GM06990 (cell line): ENCODE results near the gene GLIS2.

Experiments used
- DNase-seq: peaks from one replicate; pipeline ENCODE4 v3.0.0-alpha.2; 2011; ENCODE audit not compliant: insufficient read length; ENCODE audit errors: extremely low read depth
- H3K27me3 ChIP-seq: replicated peaks from 2 replicates; pipeline ENCODE4 v1.6.0; 2011; ENCODE audit warnings: low read length; ENCODE audit not compliant: control insufficient read depth, insufficient read depth
- H3K36me3 ChIP-seq: 2 replicates; pipeline ENCODE4 v1.5.1; 2011; ENCODE audit warnings: low read length; ENCODE audit not compliant: control insufficient read depth, insufficient read depth
- H3K4me3 ChIP-seq: replicated peaks from 2 replicates; pipeline ENCODE4 v1.5.1; 2011; ENCODE audit warnings: low read depth, mild to moderate bottlenecking, control low read depth, low read length
- TF ChIP-seq, protein P1 (sequence below): IDR thresholded peaks from 2 replicates; pipeline ENCODE4 v1.5.1; 2011; ENCODE audit warnings: low read length, control low read depth, mild to moderate bottlenecking, inconsistent platforms; ENCODE audit not compliant: insufficient read depth, poor library complexity, severe bottlenecking

The GLIS2 gene

DNA sequence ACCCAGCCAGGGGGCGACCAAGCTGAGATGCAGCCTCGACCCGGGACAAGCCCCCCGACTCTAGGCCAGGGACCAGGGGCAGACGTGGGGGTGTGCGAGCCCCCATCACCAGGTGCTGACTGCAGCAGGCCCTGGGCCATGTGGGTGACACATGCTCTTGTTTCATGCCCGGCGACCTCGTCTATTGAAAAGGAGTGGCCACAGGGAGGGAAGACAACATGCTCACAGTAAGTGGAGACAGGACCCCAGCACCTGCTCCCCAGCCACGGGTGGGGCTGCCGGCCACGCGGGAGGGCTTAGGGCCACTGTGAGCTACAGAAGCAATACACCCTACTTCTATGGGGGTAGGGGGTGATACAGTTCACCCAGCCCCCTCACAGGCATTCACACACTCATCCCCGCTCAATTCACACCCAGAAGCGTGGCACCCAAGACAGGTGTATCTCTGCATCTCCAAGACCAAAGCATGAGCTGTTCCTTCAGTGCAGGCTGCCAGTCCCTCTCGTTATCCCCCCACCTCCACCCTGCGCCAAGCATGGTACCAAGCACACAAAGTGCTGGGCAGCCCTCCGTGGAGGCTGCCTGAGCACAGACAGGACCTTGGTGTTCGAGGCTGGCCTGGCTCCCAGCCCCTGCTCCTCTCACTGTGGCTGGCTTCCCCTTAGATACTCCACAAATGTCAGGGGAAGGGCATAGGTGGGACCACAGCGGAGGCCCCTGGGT, 69.4 kb downstream of the GLIS2 start:
- H3K4me3 ChIP-seq: no peak overlapping the region
- TF ChIP-seq, protein P1, sequence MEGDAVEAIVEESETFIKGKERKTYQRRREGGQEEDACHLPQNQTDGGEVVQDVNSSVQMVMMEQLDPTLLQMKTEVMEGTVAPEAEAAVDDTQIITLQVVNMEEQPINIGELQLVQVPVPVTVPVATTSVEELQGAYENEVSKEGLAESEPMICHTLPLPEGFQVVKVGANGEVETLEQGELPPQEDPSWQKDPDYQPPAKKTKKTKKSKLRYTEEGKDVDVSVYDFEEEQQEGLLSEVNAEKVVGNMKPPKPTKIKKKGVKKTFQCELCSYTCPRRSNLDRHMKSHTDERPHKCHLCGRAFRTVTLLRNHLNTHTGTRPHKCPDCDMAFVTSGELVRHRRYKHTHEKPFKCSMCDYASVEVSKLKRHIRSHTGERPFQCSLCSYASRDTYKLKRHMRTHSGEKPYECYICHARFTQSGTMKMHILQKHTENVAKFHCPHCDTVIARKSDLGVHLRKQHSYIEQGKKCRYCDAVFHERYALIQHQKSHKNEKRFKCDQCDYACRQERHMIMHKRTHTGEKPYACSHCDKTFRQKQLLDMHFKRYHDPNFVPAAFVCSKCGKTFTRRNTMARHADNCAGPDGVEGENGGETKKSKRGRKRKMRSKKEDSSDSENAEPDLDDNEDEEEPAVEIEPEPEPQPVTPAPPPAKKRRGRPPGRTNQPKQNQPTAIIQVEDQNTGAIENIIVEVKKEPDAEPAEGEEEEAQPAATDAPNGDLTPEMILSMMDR: no peak
- H3K27me3 ChIP-seq: no peaks in the 10 kb centered on the region
- DNase-seq: no peak
- peaks cover 47% of the 10 kb centered on the region for H3K36me3 ChIP-seq

DNA sequence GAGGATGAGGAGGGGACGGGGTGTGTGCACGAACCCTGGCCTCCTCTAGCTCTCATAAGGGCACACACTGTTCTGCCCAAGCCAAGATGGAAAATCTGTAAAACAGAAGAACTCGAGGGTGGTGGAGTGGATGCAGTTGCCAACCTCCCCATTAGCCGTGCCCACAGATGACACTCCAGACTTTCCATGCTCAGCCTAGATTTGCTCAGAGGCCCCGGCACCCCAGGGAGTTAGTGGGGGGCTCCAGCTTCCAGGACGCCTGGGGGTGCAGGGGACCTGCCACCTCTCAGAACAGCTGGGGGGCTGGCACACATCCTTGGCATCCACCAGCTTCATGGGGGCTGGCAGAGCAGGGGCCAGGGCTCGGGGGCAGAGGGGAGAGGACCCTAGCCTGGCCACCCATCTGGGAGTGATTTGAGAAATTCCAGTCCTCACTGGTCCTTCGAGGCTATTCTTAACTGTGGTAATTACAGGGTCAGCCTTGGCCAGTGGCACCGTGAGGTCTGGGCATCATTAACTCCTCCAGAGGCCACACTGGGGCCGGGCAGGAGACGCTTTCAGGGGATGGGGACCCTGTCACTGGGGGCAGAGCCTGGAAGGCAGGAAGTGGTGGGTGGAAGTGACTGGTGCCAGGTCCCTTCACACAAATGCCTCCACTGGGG, 70.1 kb downstream of the GLIS2 start:
- no peak overlapping the region for H3K4me3 ChIP-seq

DNA sequence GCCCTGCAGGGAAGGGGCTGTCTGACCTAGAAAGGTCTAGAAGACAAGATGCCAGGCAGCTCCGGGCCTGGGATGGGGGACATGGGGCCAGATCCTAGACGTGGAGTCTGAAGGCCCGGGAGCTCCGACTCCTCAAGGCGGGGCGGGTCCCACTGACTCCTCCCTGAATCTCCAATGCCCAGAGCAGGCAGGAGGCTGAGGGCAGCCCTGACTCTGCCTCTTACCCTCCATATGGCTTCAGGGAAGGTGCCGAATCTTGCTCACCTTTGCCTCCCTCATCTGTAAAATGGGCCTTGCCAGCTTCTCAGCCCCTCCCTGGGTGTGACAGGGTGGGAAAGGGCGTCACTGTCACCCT, 70.6 kb downstream of the GLIS2 start:
- DNase-seq: no peak
- TF ChIP-seq, protein P1: no peak
- Histone ChIP-seq H3K4me3 (no peak overlapping the region), H3K27me3 (no peaks in the 10 kb centered on the region), H3K36me3 (peaks cover 43% of the 10 kb centered on the region)

More for the DNA sequence above, 70.1 kb downstream of the GLIS2 start:
- peaks cover 47% of the 10 kb centered on the region for H3K36me3 ChIP-seq
- TF ChIP-seq, protein P1: no peak
- no peak for DNase-seq
- no peaks in the 10 kb centered on the region for H3K27me3 ChIP-seq

DNA sequence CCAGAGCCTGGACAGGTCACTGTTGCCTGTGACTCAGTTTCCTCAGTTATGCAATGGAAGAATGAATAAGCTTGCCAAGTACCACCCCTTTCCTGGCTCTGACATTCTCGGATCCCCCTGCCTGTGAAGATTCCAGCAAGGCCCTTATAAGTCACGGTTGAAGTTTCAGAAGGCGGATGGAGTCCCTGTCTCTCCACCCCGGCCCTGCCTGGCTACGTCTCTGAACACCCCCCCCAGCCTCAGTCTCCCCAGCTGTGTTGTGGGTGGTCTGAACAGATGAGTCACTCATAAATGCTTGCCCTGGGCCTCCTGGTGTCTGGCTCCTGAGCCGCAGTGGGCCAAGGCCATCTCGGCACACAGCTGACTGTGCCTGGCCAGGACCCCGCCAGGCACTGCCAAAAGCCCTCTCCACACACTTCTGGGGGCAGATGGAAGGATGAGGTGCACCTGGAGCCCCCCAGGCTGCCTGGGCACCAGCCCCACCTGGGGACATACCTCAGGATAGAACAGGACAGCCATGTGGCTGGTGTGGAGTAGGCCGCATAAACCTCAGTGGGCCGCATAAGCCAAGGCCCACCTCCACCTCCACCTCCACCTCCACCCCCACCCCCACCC, 71.2 kb downstream of the GLIS2 start:
- Histone ChIP-seq H3K36me3 (peaks cover 42% of the 10 kb centered on the region), H3K27me3 (no peaks in the 10 kb centered on the region), H3K4me3 (no peak overlapping the region)
- TF ChIP-seq, protein P1: no peak
- DNase-seq: no peak

DNA sequence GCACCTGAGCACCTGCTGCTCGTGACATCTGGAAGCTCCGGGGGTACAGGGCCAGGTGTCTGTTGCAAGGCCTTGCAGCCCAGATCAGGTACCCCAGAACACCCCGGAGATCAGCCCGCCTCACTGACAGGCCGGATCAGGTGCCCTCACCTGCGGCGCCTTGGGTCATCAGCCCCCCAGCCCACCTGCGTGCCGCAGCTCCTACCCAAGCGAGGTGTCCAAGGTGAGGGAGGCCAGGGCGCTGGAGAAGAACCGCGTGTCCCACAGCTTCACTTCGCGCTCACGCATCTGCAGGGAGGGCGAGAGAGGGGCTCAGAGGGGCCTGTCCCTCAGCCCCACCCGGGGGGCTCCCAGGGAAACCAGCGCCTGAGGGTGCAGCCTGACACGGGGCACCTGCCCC, 71.9 kb downstream of the GLIS2 start:
- DNase-seq: no peak
- H3K27me3 ChIP-seq: no peaks in the 10 kb centered on the region
- peaks cover 41% of the 10 kb centered on the region for H3K36me3 ChIP-seq
- no peak overlapping the region for H3K4me3 ChIP-seq
- TF ChIP-seq, protein P1: no peak
